ENCODE data around the gene LSM5.

The LSM5 gene

DNA sequence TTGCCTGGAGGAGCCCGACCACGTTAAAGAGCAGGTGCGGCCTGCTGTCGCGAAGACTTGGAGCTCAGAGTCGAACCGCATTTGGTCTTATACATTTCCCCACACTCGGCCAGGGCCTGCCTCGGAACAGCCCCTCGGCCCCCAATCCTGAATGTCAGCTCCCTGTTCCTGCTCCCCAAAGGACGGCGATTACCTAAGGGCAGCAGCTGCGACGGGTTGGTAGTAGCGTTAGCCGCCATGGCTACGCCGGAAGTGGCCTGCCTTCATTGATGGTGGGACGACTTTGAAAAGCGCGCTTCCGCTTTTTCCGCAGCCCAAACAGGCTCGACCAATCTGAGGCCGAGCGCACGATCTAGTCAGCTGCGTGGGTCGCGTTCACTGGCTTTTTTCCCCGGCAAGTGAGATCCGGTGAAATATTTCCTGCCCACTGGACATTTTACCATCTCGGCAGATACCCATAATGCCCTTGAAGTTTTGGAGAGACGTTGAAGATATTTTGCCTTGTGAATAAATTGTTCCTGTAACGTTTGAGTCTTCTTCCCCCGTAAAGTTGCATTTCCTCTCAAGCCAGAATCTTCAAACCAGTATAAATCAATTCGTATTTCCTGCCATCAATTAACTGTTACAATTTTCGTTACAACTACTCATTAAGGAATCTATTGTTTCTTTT lies at the start of gene LSM5:
Gene LSM5, minus strand, starts transcription at position 254 of the 670 bp plus-strand sequence. Its CDS starts 15 bp downstream, at position 239.
- DNase-seq (ENCODE audit: low spot score), result peak; percentile 97

DNA sequence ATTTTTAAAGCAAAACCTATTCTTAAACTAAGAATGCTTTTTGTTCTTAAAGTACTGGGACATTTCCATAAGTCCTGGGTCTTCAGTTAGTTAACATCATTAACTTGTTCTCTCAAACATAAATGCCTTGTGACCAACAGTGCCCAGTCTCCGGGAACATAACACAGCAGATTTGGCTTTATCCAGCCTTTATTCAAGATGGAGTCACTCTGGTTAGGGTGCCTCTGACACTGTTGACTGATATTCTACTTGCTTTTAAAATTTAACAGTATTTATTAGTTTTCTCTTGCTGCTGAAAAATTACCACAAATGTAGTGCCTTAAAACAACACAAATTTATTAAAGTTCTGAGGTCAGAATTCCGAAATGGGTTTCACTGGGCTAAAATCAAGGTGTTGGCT lies 49.2 kb upstream of the LSM5 start:
- no peak for DNase-seq (ENCODE audit: low spot score)

DNA sequence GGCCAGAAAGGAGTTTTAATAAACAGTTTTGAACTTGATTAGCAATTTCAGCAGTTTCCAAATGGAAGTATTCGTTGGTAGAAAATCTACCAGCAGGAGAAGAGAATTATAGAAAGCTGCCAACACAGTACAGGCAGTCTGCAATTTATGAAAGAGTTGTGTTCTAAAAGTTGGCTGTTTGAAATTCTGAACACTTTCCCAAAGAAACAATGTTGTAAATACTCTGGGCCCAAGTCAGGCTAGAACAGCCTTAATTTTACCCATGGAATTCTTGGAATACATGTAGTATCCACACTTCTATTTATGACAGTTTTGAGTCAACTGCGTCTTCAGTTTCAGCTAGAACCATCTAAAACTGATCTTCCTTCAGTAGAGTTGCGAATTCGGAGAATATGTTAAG lies 47.6 kb upstream of the LSM5 start:
- DNase-seq (ENCODE audit: low spot score), result no peak

DNA sequence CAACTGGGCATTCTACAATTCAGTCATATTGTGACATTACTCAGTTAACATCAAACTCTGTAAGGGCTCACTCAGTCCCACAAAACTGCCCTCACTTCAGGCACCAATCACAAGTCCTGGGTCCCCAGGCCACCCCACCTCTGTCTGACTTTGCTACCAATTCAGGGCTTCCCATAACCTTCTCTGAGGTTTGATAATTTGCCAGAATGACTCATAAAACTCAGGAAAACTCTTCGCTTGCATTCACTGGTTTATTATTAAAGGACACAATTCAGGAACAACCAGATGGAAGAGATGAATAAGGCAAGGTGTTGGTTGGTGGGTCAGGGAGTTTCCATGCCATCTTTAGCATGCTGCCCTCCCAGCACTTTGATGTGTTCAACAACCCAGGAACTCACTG lies 46.4 kb upstream of the LSM5 start:
- DNase-seq (ENCODE audit: low spot score), result no peak

- no peak for DNase-seq (ENCODE audit: low spot score)
Observed at GRCh38 chr7:32536016-32536415, 45.8 kb upstream of the LSM5 start.

- DNase-seq (ENCODE audit: low spot score), result no peak
Observed at GRCh38 chr7:32535162-32535702, 45.1 kb upstream of the LSM5 start.

DNA sequence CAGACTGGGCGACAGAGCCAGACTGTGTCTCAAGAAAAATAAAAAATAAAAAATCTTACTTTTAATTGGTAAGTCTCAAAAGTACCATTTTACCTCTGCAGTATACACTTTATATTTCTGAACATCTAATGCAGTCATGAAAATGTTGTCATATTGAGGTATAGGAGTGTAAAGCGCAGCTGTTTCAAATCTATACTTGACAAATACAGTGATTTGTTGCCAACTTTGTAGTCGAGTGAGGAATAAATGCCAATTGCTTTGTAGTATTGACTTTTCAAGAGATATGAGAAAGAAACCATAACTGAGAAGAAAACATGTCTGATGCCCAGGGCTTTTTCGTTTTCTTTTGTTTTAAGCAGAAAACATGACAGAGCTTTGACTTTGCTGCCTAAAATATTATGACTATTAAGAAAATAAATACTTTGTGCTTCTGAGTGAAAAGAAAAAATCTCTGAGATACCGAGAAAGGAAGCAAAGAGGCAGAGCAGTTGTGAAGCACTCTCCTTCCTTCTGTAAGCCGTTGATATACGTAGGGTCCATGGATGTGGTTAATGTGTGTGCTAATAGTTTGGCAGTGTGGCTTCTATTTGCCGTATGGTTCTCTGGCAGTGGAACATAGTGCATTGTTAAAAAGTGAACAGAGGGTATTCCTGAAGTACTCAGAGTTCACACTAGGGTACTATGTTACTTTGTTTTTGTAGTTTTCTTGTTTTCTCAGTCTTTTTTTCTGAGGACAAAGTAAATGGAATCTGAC lies 43.3 kb upstream of the LSM5 start:
- DNase-seq (ENCODE audit: low spot score), result no peak

- DNase-seq (ENCODE audit: low spot score), result no peak
Observed at GRCh38 chr7:32532716-32533115, 42.5 kb upstream of the LSM5 start.

DNA sequence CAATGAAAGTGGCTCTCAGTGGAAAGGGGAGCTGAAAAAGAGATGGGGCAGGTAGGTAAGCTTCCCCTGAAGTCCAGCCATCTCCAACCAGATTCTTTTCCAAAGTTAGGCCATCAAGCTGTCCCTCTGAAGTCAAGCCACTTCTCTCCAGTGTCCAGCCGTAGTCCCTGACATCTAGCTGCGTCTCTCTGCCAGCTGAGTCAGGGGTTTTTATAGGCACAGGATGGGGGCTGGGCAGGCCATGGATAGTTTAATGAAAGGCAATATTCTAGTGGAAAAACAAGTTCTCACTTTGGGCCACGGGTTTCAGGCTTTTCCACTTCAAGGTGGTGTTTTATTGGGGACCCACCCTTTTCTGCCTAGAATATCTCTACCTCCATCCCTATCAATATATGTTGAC lies 41.9 kb upstream of the LSM5 start:
- DNase-seq (ENCODE audit: low spot score), result no peak

GRCh38 chr7:32531402-32531801 lies 41.2 kb upstream of the LSM5 start:
- no peak for DNase-seq (ENCODE audit: low spot score)

GRCh38 chr7:32525839-32526238 lies 35.7 kb upstream of the LSM5 start:
- no peak for DNase-seq (ENCODE audit: low spot score)

DNA sequence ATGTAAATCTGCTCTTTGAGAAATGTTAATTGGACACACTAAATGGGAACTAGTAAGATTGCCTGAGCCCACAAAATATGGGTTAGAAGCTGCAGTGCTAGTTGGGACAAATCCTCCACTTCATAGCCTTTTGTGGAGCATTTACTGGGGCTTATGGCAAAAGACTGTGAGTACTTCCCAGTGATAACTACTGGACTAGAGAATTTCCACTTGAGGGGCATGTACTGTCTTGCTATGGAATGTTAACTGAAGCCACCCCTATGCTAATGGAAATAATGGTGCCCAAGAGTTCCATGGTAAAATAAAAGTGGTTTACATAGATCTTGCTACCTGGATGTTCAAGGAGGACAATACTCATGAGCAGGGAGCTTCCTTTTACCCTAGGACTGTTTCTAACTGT lies 34.5 kb upstream of the LSM5 start:
- no peak for DNase-seq (ENCODE audit: low spot score)

DNA sequence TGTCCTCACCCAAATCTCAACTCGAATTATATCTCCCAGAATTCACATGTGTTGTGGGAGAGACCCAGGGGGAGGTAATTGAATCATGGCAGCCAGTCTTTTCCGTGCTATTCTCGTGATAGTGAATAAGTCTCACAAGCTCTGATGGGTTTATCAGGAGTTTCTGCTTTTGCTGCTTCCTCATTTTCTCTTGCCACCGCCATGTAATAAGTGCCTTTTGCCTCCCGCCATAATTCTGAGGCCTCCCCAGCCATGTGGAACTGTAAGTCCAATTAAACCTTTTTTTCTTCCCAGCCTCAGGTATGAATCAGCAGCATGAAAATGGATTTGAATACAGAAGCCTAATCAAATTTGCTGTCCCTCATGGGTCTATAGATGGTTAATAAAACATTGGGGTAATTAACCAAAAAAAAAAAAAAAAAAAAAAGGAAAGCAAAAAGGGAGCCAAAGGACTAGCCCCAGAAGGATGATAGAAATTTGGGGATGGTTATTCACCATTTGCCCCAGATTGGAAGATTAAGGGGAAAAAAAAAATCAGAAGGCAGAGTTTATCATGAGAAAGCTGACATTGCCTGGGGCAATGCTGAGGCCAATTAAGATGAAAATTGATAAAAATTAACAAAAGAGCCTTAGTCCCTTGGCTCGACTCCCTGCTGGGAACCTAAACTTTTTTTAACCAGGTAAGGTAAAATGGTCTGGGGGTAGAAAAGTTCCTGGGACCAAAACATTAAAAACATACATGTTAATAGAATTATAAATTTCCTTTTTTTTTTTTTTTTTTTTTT lies 32.8 kb upstream of the LSM5 start:
- no peak for DNase-seq (ENCODE audit: low spot score)

- DNase-seq (ENCODE audit: low spot score), result no peak
Observed at GRCh38 chr7:32519763-32520162, 29.6 kb upstream of the LSM5 start.

- DNase-seq (ENCODE audit: low spot score), result peak; percentile 25
Observed at GRCh38 chr7:32518534-32519140, 28.5 kb upstream of the LSM5 start.

- DNase-seq (ENCODE audit: low spot score), result no peak
Observed at GRCh38 chr7:32516551-32517100, 26.4 kb upstream of the LSM5 start.

GRCh38 chr7:32515890-32516550 lies 25.8 kb upstream of the LSM5 start:
- no peak for DNase-seq (ENCODE audit: low spot score)

GRCh38 chr7:32513210-32513609 lies 23.0 kb upstream of the LSM5 start:
- no peak for DNase-seq (ENCODE audit: low spot score)

DNA sequence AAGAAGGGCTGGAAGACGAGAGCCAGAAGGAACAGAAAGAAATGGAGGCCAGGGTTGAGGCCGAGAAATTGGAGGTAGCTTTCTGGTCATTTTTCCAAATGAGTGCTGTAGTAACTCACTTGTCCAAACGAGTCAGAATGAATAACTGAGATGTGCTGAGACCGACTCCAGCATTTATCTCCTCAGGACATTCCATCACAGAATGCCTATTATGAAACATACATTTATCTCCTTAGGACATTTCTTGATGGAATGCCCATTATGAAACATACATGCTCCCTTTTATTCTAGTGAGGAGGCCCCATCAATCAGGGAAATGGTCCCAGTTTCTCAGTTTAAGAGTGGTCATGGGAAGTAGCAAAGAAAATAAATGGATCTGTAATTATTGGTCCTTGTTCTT lies 21.6 kb upstream of the LSM5 start:
- DNase-seq (ENCODE audit: low spot score), result no peak

GRCh38 chr7:32507414-32507813 lies 17.2 kb upstream of the LSM5 start:
- peak; percentile 69 for DNase-seq (ENCODE audit: low spot score)

DNA sequence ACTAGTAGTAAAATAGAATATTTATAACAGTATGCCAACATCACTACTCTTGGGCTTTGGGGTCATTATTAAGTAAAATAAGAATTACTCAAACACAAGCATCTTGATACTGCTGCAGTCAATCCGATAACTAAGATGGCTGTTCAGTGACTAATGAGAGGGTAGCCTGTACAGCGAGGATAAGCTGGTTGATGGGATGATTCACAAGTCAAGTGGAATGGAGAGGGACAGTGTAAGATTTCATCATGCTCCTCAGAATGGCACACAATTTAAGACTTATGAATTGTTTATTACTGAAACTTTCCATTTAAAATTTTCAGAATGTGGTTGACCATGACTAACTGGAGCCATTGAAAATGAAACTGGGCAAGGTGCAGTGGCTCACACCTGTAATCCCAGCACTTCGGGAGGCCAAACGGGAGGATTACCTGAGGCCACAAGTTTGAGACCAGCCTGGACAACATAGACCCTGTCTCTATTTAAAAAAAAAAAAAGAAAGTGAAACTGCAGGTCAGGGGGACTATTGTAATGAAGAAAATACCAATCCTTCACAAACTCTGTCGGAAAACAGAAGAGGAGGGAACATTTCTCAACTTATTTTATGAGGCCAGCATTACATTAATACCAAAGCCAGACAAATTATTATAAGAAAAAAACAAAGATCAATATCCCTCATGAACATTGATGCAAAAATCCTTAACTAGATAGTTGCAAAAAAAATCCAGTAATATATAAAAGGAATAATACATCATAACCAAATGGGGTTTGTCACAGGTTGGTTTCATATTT lies 16.3 kb upstream of the LSM5 start:
- DNase-seq (ENCODE audit: low spot score), result peak; percentile 37

Measured in SW480 (cell line).